Brain microvascular endothelial cell (primary cell): Measurements from ENCODE around the gene SPAG17.

Experiments used
- DNase-seq: peaks from one replicate; pipeline ENCODE4 v3.0.0-alpha.2; 2020
- H3K27ac ChIP-seq: fragments of 250-450 bp; sonication (Bioruptor Pico); 2 replicates; pipeline ENCODE4 v1.5.1; 2020; ENCODE audit warnings: mild to moderate bottlenecking, moderate library complexity
- H3K27me3 ChIP-seq: fragments of 250-450 bp; sonication (Bioruptor Pico); replicated peaks from 2 replicates; pipeline ENCODE4 v1.5.1; 2020; ENCODE audit warnings: mild to moderate bottlenecking
- H3K36me3 ChIP-seq: fragments of 250-450 bp; sonication (Bioruptor Pico); replicated peaks from 2 replicates; pipeline ENCODE4 v1.5.1; 2020; ENCODE audit warnings: mild to moderate bottlenecking
- H3K4me3 ChIP-seq: 2 replicates; pipeline ENCODE4 v1.5.1; 2011; ENCODE audit warnings: low read depth, mild to moderate bottlenecking, control low read depth, low read length, moderate library complexity
- in situ Hi-C: cut with HindIII; loops from 2 replicates; pipeline ENCODE4 v1.10.0; 2017; ENCODE audit warnings: low sequenced_read_pairs, low pct_ligation_motif_present
- TF ChIP-seq, protein P1 (sequence below): IDR thresholded peaks from 2 replicates; pipeline ENCODE4 v1.5.1; 2011; ENCODE audit warnings: low read depth, mild to moderate bottlenecking, moderate library complexity, low read length, control low read depth, inconsistent platforms; ENCODE audit errors: missing control alignments

Gene SPAG17

DNA sequence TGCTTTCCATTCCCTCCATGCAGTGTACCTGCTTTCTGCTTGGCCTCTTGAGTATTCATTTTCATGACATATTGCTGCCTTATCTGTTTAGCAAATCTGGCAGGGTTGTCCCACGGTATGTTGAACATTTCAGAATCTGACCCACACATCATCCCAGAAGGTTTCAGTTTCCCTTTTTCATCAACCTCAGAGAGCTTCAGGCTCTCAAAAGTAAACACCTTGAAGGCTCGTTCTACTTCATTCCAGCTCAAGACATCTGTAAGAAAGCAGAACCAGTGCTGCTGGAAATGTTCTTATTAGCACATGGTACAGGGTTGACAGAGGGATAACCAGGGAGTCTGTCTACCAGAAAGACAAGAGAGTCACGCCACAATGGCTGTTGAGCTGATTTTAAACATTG, 103.6 kb downstream of the SPAG17 start:
- in situ Hi-C loops: no loop called here
- Histone ChIP-seq H3K36me3 (no peaks in the 10 kb centered on the region), H3K27ac (no peak overlapping the region), H3K27me3 (no peaks in the 10 kb centered on the region), H3K4me3 (no peak overlapping the region)
- no peak for DNase-seq
- TF ChIP-seq, protein P1, sequence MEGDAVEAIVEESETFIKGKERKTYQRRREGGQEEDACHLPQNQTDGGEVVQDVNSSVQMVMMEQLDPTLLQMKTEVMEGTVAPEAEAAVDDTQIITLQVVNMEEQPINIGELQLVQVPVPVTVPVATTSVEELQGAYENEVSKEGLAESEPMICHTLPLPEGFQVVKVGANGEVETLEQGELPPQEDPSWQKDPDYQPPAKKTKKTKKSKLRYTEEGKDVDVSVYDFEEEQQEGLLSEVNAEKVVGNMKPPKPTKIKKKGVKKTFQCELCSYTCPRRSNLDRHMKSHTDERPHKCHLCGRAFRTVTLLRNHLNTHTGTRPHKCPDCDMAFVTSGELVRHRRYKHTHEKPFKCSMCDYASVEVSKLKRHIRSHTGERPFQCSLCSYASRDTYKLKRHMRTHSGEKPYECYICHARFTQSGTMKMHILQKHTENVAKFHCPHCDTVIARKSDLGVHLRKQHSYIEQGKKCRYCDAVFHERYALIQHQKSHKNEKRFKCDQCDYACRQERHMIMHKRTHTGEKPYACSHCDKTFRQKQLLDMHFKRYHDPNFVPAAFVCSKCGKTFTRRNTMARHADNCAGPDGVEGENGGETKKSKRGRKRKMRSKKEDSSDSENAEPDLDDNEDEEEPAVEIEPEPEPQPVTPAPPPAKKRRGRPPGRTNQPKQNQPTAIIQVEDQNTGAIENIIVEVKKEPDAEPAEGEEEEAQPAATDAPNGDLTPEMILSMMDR: no peak

DNA sequence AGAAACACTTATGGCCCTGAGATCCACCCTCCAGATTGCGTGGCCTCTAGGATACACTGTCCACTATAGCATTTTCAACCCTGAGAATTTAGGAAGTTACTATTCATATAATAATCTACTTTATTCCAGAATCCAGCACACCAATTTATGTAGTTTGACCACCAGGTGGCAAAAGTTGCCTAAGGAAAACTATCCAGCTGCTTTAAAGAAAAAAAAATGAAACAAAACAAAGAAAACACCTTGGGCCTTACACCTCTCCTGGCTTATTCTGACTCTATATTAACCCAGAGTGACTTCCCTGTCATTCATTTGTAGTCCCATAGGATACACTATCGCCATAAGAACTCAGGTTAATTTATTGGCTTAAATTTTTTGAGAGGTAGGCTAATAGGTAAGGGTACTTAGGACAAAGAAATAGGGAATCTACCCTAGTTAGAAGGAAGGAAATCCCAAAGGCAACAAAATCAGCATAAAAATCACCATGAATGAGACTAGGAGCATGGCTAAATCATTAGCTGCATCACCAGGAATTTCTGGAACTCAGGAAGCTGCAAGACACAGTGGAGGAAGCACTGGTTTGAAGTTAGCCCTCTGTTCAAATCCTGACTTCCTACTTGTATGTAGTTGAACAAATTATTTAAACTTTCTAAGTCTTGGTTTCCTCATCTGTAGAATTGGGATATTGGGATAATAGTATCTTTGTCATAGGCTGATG, 107.5 kb downstream of the SPAG17 start:
- Histone ChIP-seq H3K27me3 (no peaks in the 10 kb centered on the region), H3K4me3 (no peak overlapping the region), H3K27ac (no peak overlapping the region), H3K36me3 (no peaks in the 10 kb centered on the region)
- TF ChIP-seq, protein P1: peak; percentile 53
- peak; percentile 29 for DNase-seq
- in situ Hi-C loops: no loop called here

DNA sequence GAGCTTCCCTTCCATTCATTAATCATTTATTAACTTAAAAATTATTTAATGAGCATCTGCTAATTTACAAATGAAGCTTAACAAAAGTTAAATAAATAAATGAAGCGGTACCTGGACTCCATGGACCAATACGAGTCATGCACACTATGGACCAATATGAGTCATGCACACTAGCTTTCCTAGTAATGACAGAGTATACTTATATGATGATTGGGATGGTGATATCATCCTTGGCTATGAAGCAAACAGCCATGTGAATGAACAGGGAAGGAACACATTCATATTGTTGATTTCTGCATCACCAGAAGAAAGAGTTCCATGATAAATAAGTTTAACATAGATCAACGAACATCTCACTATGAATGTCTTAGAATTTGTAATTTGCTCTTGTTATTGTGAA, 109.9 kb downstream of the SPAG17 start:
- H3K27me3 ChIP-seq: no peaks in the 10 kb centered on the region
- in situ Hi-C loops: no loop called here
- no peaks in the 10 kb centered on the region for H3K36me3 ChIP-seq
- DNase-seq: no peak
- TF ChIP-seq, protein P1: no peak
- no peak overlapping the region for H3K4me3 ChIP-seq
- H3K27ac ChIP-seq: no peak overlapping the region

DNA sequence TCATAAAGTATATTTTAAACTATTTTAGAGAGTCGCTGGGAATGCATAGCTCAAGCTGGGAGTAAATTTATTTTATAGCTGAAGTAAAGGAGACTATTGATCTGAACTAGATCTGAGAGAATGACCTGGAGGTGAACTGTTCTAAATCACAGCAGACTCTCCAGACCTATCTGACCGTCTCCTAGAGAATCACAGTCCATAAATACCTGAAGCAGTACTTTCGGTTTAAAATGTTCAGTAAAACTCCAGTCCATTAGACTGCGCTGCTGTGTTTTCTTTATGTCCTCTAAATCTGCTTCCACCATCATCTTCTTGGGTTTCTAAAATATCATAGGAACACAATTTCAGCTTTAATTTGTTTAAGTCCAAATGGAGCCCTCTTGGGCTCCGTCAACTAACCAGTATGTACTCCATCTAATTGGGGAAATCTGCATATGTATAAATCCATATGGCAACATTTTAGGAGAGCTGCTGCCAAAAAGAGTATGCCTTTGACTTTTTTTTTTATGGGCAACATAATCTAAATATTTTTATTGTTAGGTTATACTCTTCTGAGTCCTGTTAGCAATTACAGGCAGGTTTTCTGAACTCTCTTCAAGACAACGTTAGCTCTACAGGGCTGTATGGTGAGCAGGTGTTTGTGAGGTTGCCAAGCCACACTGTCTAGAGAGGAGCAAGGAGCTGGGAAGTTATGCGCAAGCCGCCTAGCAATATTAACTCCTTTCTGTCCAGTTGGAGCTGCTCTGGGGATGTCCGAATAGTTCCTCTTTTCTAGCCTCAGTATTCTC, 111.2 kb downstream of the SPAG17 start:
- no peak for DNase-seq
- Histone ChIP-seq H3K27me3 (no peaks in the 10 kb centered on the region), H3K4me3 (no peak overlapping the region), H3K27ac (no peak overlapping the region), H3K36me3 (no peaks in the 10 kb centered on the region)
- in situ Hi-C loops: no loop called here
- TF ChIP-seq, protein P1: no peak

DNA sequence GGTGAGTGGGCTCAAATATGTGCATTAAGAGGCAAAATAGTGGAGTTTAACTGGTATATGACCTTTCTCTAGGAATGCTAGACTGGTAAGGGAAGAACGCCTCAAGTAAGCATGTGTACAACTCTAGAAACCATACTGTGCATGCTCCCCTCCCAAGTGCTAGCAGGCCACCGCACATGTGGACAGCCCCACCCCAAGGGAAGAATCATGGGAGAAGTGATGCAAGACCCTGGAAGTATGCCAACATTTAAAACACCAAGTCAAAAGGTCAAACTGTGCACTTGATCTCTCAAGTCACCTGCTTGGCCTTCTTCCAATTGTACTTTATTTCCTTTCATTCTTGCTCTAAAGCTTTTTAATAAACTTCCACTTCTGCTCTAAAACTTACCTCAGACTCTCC, 135.0 kb downstream of the SPAG17 start:
- DNase-seq: no peak
- Histone ChIP-seq H3K36me3 (no peaks in the 10 kb centered on the region), H3K27ac (no peak overlapping the region), H3K4me3 (no peak overlapping the region), H3K27me3 (no peaks in the 10 kb centered on the region)
- TF ChIP-seq, protein P1: no peak
- in situ Hi-C loops: no loop called here
